Gastrocnemius medialis (tissue), 4 donors: ENCODE results near the gene ANKRD34B.

Source experiments
- CTCF ChIP-seq, 5 experiments: fragments of 450-650 bp in 3 of 5; fragments of 200-600 bp in 2 of 5; sonication (generic) in 2 of 5; IDR thresholded peaks in 4 of 5; conservative IDR thresholded peaks in 1 of 5; 1 replicate in 4 of 5; 2 replicates in 1 of 5; pipeline ENCODE4 v1.5.1; 2016 to 2019; ENCODE audit warnings: antibody characterized with exemption in 5 of 5, mild to moderate bottlenecking in 3 of 5, moderate library complexity in 3 of 5
- POLR2A ChIP-seq, 2 donors: fragments of 450-650 bp; IDR thresholded peaks; one replicate each; pipeline ENCODE4 v1.6.1; 2017; ENCODE audit warnings: antibody characterized with exemption in 2 of 2, mild to moderate bottlenecking in 2 of 2, moderate library complexity in 2 of 2

- TF ChIP-seq CTCF (IDR thresholded peaks at IDR 0.05 in 4 of 5, conservative IDR thresholded peaks at IDR 0.05 in 1 of 5) (no peak), POLR2A (IDR thresholded peaks at IDR 0.05) (no peak)
Observed at GRCh38 chr5:80569086-80569960, 757 bp downstream of the ANKRD34B start.
